ENCODE measurements around the gene TPK1.

- no peak for TF ChIP-seq CTCF (IDR thresholded peaks at IDR 0.05; ENCODE audit: poor library complexity, severe bottlenecking)
- no peak for TF ChIP-seq POLR2AphosphoS5 (IDR thresholded peaks at IDR 0.05)
- TF ChIP-seq EZH2 (IDR thresholded peaks at IDR 0.05; ENCODE audit: borderline replicate concordance, insufficient read depth, low read length, poor library complexity, severe bottlenecking), result no peak
- no peak for TF ChIP-seq EP300 (conservative IDR thresholded peaks at IDR 0.05; ENCODE audit: poor library complexity, severe bottlenecking)
Observed at GRCh38 chr7:144761493-144761892, 74.4 kb downstream of the TPK1 start.
